ENCODE measurements around the gene DAZAP1. TPM values are rescaled to one million over a fixed set of nuclear protein-coding genes. Genes with fewer than 3 reads are reported as not detected.
"Not testable (repeated sequence)": the region's sequence is repeated elsewhere in the genome, so short reads cannot be mapped to it uniquely, and the experiment has no call there.

DAZAP1 gene
- total and polyA plus RNA-seq, 5 experiments from 2014 or later, result 5.9 to 166 (median 8.5) TPM

- Mint-ChIP-seq H3K27me3 (peaks cover 0 to 2% (median 0%) of the 10 kb centered on the region in 5 donors), H3K27ac (peak overlapping the region in 9 of 10 donors; percentile 92 to 99 (median 99)), H3K36me3 (peaks cover 0 to 49% (median 11%) of the 10 kb centered on the region in 3 donors), H3K4me1 (peaks cover 6 to 36% (median 24%) of the 10 kb centered on the region in 4 donors), H3K4me3 (peak overlapping the region; percentile 94 to 99 (median 98)), H3K9me3 (no peaks in the 10 kb centered on the region)
- DNase-seq, result no peak
- ATAC-seq, result no peak
- POLR2A ChIA-PET, result interaction anchor here (0.6 to 2.6 kb wide), 7 partner anchors 10 to 694 kb away, joined by 3 to 14 read pairs (median 3); no protein-coding TSS in a partner anchor
Measured at GRCh38 chr19:1437609-1438008, 30.2 kb downstream of the DAZAP1 start.

GRCh38 chr19:1438035-1438932 lies 30.9 kb downstream of the DAZAP1 start, which contains the start of gene RPS15:
Gene RPS15, plus strand, starts transcription at chr19:1438396. Its CDS starts 30 bp downstream, at chr19:1438426.
- peaks cover 6 to 36% (median 25%) of the 10 kb centered on the region in 4 donors for H3K4me1 Mint-ChIP-seq

GRCh38 chr19:1438933-1439354 lies 31.6 kb downstream of the DAZAP1 start:
- POLR2A ChIA-PET, result interaction anchor here (0.6 to 1.0 kb wide), 3 partner anchors 14 to 32 kb away, joined by 3 read pairs; no protein-coding TSS in a partner anchor
- H3K27ac Mint-ChIP-seq, result peak overlapping the region in 9 of 10 donors; percentile 85 to 99 (median 99)
- no peaks in the 10 kb centered on the region for H3K9me3 Mint-ChIP-seq
- peaks cover 0 to 50% (median 11%) of the 10 kb centered on the region in 3 donors for H3K36me3 Mint-ChIP-seq
- ATAC-seq (peak in 1 of 2 donors; percentile 9), DNase-seq (peak in 3 of 10 donors; percentile 24 to 27 (median 25))
- H3K27me3 Mint-ChIP-seq, result peaks cover 0 to 2% (median 0%) of the 10 kb centered on the region in 5 donors
- peaks cover 6 to 36% (median 25%) of the 10 kb centered on the region in 4 donors for H3K4me1 Mint-ChIP-seq
- H3K4me3 Mint-ChIP-seq, result peak overlapping the region; percentile 94 to 99 (median 98)

More at GRCh38 chr19:1438035-1438932, 30.9 kb downstream of the DAZAP1 start, which contains the start of gene RPS15:
- H3K27me3 Mint-ChIP-seq, result peaks cover 0 to 2% (median 0%) of the 10 kb centered on the region in 5 donors
- ATAC-seq (peak; percentile 82), DNase-seq (peak; percentile 90 to 98 (median 97))
- peaks cover 0 to 50% (median 11%) of the 10 kb centered on the region in 3 donors for H3K36me3 Mint-ChIP-seq
- H3K27ac Mint-ChIP-seq, result peak within 1 kb of the TSS; percentile 92 to 99 (median 99)
- H3K9me3 Mint-ChIP-seq, result no peaks in the 10 kb centered on the region
- POLR2A ChIA-PET, result interaction anchor here (0.6 to 2.6 kb wide), 8 partner anchors 15 to 693 kb away, joined by 3 to 14 read pairs (median 3); no protein-coding TSS in a partner anchor
- peak within 1 kb of the TSS; percentile 94 to 99 (median 98) for H3K4me3 Mint-ChIP-seq

GRCh38 chr19:1439525-1440417 lies 32.4 kb downstream of the DAZAP1 start:
- not testable (repeated sequence) for ATAC-seq, H3K9me3 Mint-ChIP-seq, H3K27me3 Mint-ChIP-seq, DNase-seq
- H3K27ac Mint-ChIP-seq, result peak overlapping the region; percentile 56 to 99 (median 94)
- H3K4me3 Mint-ChIP-seq, result peak overlapping the region; percentile 94 to 99 (median 98)
- POLR2A ChIA-PET, result interaction anchor here (0.9 to 1.2 kb wide), 2 partner anchors 39 to 170 kb away, joined by 3 read pairs; no protein-coding TSS in a partner anchor
- peaks cover 0 to 50% (median 11%) of the 10 kb centered on the region in 3 donors for H3K36me3 Mint-ChIP-seq
- peaks cover 8 to 41% (median 29%) of the 10 kb centered on the region in 4 donors for H3K4me1 Mint-ChIP-seq

- no peak for ATAC-seq
- POLR2A ChIA-PET, result interaction anchor here (0.9 to 1.8 kb wide), 5 partner anchors 10 to 171 kb away, joined by 3 to 5 read pairs (median 3); partner anchors contain the start of gene FAM174C
Measured at GRCh38 chr19:1440418-1440801, 33.0 kb downstream of the DAZAP1 start.

GRCh38 chr19:1441022-1441426 lies 33.6 kb downstream of the DAZAP1 start:
- ATAC-seq, result no peak
- POLR2A ChIA-PET, result interaction anchor here (0.7 to 1.8 kb wide), 7 partner anchors 10 to 312 kb away, joined by 3 to 5 read pairs (median 4); partner anchors contain the start of gene FAM174C
- Mint-ChIP-seq H3K27ac (peak overlapping the region in 6 of 10 donors; percentile 38 to 87 (median 62)), H3K4me1 (peaks cover 11 to 45% (median 35%) of the 10 kb centered on the region in 4 donors), H3K36me3 (peaks cover 0 to 43% (median 11%) of the 10 kb centered on the region in 3 donors), H3K4me3 (peak overlapping the region; percentile 52 to 99 (median 96)), H3K9me3 (no peaks in the 10 kb centered on the region), H3K27me3 (peaks cover 0 to 2% (median 0%) of the 10 kb centered on the region in 5 donors)
- DNase-seq, result no peak

More at GRCh38 chr19:1440418-1440801, 33.0 kb downstream of the DAZAP1 start:
- H3K27me3 Mint-ChIP-seq, result peaks cover 0 to 2% (median 0%) of the 10 kb centered on the region in 5 donors
- H3K27ac Mint-ChIP-seq, result peak overlapping the region in 9 of 10 donors; percentile 40 to 87 (median 60)
- peak overlapping the region; percentile 52 to 99 (median 96) for H3K4me3 Mint-ChIP-seq
- no peaks in the 10 kb centered on the region for H3K9me3 Mint-ChIP-seq
- H3K36me3 Mint-ChIP-seq, result peaks cover 0 to 47% (median 11%) of the 10 kb centered on the region in 3 donors
- peaks cover 9 to 45% (median 34%) of the 10 kb centered on the region in 4 donors for H3K4me1 Mint-ChIP-seq
- no peak for DNase-seq

- Mint-ChIP-seq H3K4me3 (peak overlapping the region in 7 of 10 donors; percentile 24 to 99 (median 44)), H3K36me3 (peaks cover 0 to 43% (median 11%) of the 10 kb centered on the region in 3 donors), H3K9me3 (no peaks in the 10 kb centered on the region), H3K27me3 (peaks cover 0 to 5% (median 0%) of the 10 kb centered on the region in 5 donors), H3K27ac (peak overlapping the region in 4 of 10 donors; percentile 36 to 81 (median 51)), H3K4me1 (peaks cover 11 to 47% (median 37%) of the 10 kb centered on the region in 4 donors)
- POLR2A ChIA-PET, result interaction anchor here (0.7 to 1.8 kb wide), 8 partner anchors 9 to 313 kb away, joined by 3 to 6 read pairs (median 4); partner anchors contain the start of gene FAM174C
- DNase-seq (no peak), ATAC-seq (no peak)
Measured at GRCh38 chr19:1441677-1442438, 34.5 kb downstream of the DAZAP1 start.

GRCh38 chr19:1445185-1445931 lies 38.0 kb downstream of the DAZAP1 start:
- peak overlapping the region in 4 of 10 donors; percentile 6 to 53 (median 48) for H3K27ac Mint-ChIP-seq
- peak overlapping the region; percentile 65 to 82 (median 75) for H3K4me3 Mint-ChIP-seq
- DNase-seq (peak; percentile 54 to 83 (median 76)), ATAC-seq (peak; percentile 83 to 85)
- POLR2A ChIA-PET, result interaction anchor here (0.5 to 2.1 kb wide), 10 partner anchors 8 to 176 kb away, joined by 3 to 11 read pairs (median 4); partner anchors contain the start of gene CIRBP
- H3K36me3 Mint-ChIP-seq, result peaks cover 0 to 26% (median 7%) of the 10 kb centered on the region in 3 donors
- H3K9me3 Mint-ChIP-seq, result no peaks in the 10 kb centered on the region
- peaks cover 9 to 36% (median 25%) of the 10 kb centered on the region in 4 donors for H3K4me1 Mint-ChIP-seq
- peaks cover 14 to 29% (median 21%) of the 10 kb centered on the region in 5 donors for H3K27me3 Mint-ChIP-seq

- Mint-ChIP-seq H3K27ac (no peak overlapping the region), H3K27me3 (peaks cover 20 to 37% (median 29%) of the 10 kb centered on the region in 5 donors), H3K4me1 (peaks cover 11 to 36% (median 27%) of the 10 kb centered on the region in 4 donors), H3K36me3 (peaks cover 0 to 25% (median 2%) of the 10 kb centered on the region in 3 donors), H3K4me3 (peak overlapping the region in 1 of 10 donors; percentile 44), H3K9me3 (no peaks in the 10 kb centered on the region)
- no peak for ATAC-seq
- POLR2A ChIA-PET, result interaction anchor here (0.6 to 1.6 kb wide), 5 partner anchors 9 to 177 kb away, joined by 3 to 5 read pairs (median 4); partner anchors contain the start of gene CIRBP
- DNase-seq, result no peak
Measured at GRCh38 chr19:1445932-1446712, 38.7 kb downstream of the DAZAP1 start.
